HG03097 (cell line): ENCODE results near the gene WDR13.
"Not testable (repeated sequence)": the region's sequence is repeated elsewhere in the genome, so short reads cannot be mapped to it uniquely, and the experiment has no call there.

Experiments
- ATAC-seq: cut with Tn5 transposase; IDR thresholded peaks from one replicate; pipeline ENCODE4 v1.9.1; 2021; ENCODE audit not compliant: unreplicated experiment, low FRiP score

Gene WDR13

GRCh38 chrX:48649102-48649501 lies 51.8 kb downstream of the WDR13 start:
- no peak for ATAC-seq

- ATAC-seq = not testable (repeated sequence)
These were observed 54.8 kb downstream of the WDR13 start for GRCh38 chrX:48652055-48652579.

- not testable (repeated sequence) for ATAC-seq
These were observed 57.5 kb downstream of the WDR13 start for GRCh38 chrX:48654746-48655145.
